HG03342 (cell line): ENCODE measurements around the gene CYP19A1.

Experiments
- ATAC-seq: cut with Tn5 transposase; IDR thresholded peaks from one replicate; pipeline ENCODE4 v1.9.1; 2021; ENCODE audit warnings: mild to moderate bottlenecking, moderate library complexity; ENCODE audit not compliant: unreplicated experiment

The CYP19A1 gene

GRCh38 chr15:51224428-51224827 lies 114.0 kb downstream of the CYP19A1 start:
- no peak for ATAC-seq

DNA sequence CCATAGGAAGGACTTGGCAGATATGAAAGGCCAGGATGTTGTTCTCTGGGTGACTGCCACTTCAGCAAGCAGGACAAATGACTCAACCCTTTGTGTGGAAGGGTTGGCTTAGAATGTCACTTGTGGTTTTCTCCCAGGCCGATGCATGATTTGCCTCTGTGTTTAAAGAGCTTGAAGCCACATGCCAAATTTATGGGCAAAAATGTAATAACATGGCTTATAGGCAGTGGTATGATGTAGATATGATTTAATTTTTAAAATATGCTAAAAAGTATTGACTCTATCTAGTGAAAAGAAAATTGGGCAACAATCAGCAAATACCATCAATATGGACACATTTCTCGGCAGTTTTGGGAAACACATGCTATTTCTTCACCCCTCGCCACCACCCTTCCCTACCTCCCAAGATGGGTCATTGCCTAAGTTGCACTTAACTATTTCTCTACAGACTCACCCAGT lies 114.6 kb downstream of the CYP19A1 start:
- ATAC-seq, result no peak

- ATAC-seq, result no peak
Observed at GRCh38 chr15:51218299-51218938, 120.0 kb downstream of the CYP19A1 start.

- ATAC-seq, result no peak
Observed at GRCh38 chr15:51212909-51213308, 125.5 kb downstream of the CYP19A1 start.

- no peak for ATAC-seq
Observed at GRCh38 chr15:51212239-51212638, 126.2 kb downstream of the CYP19A1 start.

- ATAC-seq, result no peak
Observed at GRCh38 chr15:51205050-51205975, 133.1 kb downstream of the CYP19A1 start.

DNA sequence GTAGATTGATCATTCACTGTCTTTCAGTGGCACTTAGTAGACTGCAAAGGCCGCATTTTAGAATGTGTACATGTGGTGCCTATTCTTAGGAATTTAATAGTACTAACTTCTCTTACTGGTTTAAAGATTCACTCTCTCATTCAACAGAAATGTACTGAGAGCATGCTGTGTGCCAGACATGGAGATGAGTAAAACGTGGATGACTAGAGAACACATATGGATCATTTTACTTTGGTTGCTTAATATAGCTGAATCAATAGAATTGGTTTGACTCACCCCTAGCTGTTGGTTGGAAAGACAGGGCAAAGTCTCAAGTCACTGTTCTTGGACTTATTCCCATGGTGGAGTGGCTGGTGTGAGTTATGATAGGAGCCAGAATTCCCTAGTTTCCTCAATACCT lies 134.6 kb downstream of the CYP19A1 start:
- ATAC-seq, result no peak

DNA sequence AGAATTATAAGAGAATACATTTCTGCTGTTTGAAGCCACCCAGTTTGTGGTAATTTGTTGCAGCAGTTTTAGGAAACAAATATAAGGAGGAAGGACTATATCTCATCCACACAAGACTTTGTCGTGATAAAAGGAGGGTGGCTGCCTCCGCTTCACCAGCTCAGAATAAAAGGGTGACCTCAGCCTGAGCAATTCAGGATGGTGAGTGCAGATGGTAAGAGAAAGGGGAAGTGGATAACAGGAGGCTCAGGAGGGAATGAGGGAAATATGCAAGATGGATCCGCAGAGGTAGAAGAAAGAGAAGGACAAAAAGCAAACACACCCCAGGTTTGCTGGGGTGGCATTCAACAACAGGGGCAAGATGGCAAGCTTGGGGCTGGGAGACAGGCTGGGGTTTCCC lies 135.6 kb downstream of the CYP19A1 start:
- ATAC-seq, result no peak

DNA sequence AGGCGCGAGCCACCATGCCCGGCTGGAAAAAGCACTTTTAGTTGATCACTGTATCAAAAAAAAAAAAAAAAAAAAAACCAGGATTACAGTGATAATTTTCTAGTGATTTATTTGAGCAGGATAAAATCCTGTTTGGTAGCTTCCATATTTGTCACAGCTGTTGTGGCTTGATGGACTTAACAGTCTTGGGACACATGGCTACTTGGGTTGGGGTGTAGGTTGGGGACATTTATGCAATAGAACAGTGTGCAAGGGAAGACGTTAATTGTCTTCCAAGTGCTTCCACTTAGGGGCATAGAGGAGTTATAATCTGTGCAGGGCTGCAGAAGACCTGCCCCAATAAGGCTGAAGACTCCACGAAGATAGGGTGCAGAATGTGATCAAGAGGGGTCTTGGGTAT lies 136.8 kb downstream of the CYP19A1 start:
- ATAC-seq, result no peak

DNA sequence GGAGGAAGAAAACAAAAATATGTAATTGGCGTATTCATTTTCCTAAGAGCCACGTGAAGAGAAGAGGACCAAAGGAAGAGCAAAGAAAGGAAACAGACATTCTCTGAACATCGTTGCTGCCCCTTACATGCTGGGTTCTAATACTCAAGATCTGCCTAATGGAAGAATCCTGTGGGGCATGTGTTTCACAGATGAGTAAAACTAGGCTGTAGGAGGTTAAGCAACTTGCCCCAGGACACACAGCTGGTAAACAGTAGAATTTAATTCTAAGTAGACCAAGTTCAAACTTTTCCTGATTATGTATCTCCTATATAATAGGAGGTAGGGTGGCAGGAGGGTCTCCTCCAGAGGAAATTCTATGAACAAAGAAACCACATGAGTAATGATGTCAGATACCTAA lies 137.6 kb downstream of the CYP19A1 start:
- no peak for ATAC-seq

DNA sequence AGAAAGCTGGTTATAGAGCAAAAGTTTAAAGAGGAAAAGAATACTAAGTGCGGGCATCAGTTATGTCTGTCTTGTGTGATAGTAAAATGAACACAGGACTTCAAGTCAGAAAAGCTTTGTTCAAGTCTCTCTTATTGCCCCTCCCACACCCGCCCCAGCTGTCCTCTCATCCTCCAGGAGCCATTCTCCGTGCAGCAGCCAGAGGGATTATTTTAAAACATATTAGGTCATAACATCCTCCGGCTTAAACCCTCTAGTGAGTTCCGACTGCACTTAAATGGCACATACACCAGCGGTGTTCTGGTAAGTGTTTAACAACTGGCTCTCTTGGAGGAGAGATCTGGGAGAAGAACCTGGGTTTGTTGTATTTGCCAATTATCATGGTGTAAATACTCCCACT lies 138.9 kb downstream of the CYP19A1 start:
- ATAC-seq, result no peak

DNA sequence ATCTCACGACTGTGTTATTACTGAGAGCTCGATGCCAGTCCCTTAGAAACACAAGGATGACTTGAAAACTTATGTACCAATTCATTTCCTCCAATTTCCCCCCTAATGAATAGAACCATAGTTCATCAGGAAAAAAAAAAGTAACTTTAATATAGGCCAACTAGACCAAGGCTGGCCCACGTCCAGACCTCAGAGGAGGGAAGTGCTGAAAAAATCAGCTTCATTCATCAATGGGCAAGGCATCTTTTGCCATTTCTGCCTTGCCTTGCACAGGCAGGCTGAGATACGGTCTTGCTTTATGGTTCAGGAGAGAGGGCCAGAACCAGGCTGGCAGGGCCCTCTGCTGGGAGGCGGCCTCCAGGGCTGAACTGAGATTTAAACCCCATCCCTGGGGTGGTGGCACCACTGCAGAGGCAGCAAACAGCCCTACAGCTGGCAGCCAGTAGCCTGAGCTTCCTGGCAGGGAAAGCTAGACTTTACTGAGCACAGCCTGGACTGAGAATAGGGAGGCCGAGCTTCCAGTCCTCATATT lies 139.6 kb downstream of the CYP19A1 start:
- ATAC-seq, result no peak

DNA sequence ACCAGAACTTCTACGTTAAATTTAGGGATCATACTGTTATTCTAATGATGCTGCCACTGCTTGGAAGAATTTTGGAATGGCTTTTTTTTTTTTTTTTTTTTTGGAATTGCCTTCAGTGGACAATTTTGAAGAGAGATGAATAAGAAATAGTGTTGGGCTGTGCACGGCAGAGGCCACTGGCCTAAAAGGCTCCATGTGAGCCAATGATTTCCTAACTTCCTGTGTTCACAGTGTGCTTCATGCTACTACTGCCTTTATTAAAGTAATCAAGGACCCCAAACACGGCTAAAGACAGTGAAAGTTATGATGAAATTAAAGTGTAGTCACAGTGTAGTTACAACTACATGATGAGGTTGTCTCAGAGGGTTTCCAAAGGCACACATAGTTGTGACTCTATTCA lies 142.9 kb downstream of the CYP19A1 start:
- no peak for ATAC-seq

DNA sequence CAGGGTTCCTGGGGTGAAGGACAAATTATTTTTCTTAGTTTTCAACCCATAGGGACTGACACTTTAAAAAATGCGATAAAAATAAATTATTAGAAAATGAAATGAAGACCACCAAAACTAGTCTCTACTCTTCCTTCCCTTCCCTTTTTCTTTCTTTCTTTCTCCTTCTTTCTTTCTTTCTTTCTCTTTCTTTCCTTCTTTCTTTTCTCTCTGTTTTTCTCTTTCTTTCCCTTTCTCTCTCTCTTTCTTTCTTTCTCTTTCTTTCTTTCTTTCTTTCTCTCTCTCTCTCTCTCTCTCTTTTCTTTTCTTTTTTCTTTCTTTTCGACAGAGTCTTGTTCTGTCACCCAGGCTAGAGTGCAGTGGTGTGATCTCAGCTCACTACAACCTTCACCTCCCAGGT lies 144.4 kb downstream of the CYP19A1 start:
- no peak for ATAC-seq

- ATAC-seq, result no peak
Observed at GRCh38 chr15:51193526-51193925, 144.9 kb downstream of the CYP19A1 start.

DNA sequence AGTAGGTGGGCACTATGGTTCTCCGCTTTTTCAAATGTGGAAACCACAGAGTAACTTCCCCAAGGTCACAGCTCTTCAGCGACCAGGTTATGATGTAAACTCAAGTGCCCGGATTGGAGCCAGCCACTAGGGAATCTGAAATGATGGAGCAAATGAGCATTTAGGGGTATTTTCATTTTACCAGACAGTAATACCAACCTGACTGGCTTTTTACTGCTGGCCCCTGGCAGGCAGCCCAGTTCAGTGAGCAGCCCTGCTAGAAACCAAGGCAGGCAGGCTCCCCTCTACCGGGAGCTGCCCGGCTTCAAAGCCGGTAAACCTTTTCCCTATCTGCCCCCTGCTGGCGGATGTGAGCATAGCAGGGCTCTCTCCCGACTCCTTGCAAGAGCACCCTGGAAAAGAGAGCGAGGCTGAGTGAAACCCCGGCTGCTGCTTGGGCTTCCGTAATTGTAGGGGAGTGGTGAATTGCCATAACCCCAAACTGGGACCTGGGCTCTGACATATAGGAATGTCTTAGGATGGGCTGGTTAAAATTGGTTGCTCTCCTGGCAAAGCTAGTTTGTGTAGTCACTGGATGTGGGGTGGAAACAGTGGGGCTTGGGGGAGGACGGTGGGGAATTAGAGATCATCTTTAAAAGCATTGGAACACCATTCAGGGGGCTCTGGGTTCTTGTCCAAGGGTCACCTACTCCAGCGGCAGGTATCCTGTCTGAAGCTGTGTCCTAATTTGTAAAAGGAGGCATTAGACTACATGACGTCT lies 145.7 kb downstream of the CYP19A1 start:
- ATAC-seq, result no peak

DNA sequence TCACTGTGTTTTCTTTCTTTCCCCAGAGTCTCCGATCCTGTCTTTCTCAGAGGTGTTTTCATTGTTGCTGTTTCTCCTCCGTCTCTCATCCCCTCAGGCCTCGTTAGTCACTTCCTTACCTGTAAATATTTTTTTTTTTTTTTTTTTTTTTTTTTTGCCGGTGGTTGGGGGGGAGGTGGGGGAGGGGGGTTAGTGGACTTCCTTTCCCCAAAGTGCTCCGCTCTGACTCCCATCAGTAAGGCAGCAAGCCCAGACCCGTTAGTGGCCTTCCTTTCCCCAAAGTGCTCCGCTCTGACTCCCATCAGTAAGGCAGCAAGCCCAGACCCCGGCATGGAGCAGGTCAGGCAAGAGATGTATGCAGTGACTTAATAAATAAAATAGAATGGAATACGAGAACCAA lies 146.6 kb downstream of the CYP19A1 start:
- no peak for ATAC-seq

DNA sequence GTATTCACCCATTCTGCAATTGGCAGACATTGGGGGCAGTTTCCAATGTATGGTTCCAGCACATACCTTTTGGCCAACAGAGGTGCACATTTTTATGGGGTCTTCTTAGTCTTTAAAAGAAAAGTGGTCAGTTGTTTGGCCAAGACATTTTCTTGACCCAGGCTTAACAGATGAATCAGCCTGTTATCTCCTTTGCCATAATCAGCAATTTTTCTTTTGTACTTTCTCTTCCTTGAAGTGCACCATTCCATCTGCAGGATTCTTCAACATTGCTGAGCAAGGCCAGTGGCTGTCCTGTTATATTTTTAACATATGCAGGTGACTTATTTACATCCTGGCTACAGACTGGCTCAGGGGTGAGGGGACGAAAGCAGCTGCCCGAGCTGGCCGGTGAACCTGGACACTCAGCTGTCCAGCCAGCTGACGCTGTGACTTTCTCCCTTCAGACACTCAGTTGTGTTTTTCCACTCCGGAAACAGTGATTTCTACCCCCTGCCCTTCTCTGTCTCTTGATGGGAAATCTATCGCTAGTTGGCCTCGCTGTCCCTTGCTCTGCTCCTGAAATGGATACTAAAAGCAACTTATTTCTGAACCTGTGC lies 147.2 kb downstream of the CYP19A1 start:
- ATAC-seq, result no peak

GRCh38 chr15:51190424-51191068 lies 147.8 kb downstream of the CYP19A1 start:
- no peak for ATAC-seq

DNA sequence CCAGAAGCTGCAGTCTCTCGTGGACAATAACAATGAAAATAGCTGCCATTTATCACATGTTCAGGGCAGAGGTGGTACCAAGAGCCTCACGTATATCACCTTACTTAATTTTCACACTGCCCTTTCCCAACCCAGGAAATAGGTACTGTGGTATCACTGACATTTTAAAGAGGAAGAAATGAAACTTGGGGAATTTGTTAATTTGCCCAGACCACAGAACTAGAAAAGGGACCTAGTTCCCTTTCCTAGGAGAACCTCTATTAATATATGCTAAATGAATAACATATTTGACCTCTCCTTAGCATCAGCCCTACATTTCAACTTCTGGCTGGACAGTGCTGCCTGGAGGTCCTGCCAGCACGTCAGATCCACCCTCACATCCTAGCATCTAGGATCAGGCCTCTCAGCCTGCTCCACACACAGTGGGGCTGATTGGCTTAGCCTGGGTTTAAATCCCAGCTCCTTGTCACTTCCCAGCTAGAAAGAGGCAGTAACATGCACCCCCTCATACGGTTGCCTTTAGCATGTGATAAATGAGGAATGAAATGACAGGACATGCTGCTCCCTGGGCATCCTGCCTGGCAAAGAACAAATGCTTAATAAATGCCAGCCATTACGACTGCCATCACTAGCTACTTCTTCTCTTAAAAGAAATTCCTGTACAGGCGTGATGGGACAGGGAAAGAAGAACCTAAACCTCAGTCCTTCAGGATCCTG lies 148.6 kb downstream of the CYP19A1 start:
- no peak for ATAC-seq
